GM19035 (cell line): ENCODE measurements around the gene TBC1D3B.
"Not testable (repeated sequence)": the region's sequence is repeated elsewhere in the genome, so short reads cannot be mapped to it uniquely, and the experiment has no call there.

Experiments
- ATAC-seq: cut with Tn5 transposase; IDR thresholded peaks from one replicate; pipeline ENCODE4 v1.9.1; 2021; ENCODE audit not compliant: unreplicated experiment

Gene TBC1D3B

DNA sequence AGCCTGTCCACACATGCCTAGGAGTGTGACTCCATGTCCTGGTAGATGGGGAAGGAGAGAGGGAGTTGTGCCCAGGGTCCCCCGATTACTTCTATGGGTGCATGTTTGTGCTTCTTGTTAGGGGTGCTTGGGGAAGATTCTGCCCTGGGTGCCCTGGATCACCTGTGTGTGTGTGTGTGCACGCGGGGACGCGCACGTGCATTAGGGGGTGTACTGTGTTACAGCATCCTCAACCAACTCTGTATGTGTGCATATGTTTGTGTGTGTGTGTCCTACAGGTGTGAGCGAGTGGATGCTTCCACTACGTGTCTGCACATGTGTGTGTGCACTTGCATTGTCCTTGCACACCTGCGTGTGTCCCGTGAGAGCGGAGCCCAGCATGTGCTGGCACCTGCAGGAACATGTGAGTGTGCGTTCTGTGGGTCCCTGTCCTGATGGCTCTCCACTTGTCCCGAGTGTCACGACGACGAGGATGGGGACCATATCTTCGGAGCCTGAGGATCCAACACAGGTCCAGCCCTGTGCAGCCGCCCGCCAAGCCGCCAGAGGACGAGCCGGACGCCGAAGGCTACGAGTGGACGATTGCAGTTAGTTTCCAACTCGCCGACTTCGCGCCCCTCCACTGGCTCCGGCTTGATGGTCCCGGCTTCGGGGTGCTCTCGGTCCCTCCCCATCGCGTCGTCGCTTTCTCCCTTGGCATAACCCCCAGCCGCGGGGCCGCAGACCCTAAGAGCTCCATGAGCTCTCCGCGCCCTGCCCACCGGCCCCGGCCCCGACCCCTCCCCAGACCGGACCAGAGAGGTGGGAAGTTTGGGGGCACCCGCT, 6.0 kb upstream of the TBC1D3B start:
- no peak for ATAC-seq

DNA sequence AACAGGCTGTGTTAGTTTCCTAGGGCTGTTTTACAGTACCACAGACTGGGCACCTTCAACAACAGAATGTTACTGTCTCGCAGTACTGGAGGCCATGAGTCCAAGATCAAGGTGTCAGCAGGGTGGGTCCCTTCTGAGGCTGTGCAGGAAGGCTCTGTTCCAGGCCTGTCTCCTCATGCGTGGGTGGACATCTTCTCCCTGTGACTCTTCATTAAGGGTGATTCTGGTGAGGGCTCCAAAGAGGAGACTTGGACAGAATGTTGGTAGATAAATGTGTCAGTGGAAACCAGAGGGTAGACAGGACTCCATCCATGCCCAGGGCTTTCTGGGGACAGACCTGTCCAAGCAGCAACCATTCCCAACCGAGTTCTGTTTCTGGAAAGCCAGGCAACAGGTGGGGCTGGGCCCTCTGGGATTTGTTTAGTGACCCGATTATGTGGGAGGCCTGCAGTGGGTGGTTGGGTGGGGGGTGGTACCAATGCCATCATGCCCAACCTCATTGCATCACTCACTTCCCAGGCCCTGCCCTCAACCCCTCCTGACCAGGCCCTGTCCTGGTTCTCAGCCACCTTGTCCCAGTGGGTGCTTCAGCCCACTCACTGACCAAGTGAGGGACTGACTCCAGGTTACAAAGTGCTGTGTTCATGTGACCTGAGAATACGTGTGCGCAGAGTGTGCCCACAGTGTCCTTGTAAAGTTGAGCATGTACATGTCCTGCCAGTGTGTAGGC, 5.2 kb upstream of the TBC1D3B start:
- ATAC-seq: not testable (repeated sequence)

- ATAC-seq: not testable (repeated sequence)
Measured at GRCh38 chr17:36168836-36169235, 7.6 kb downstream of the TBC1D3B start.

GRCh38 chr17:36153895-36154610, 22.4 kb downstream of the TBC1D3B start:
- no peak for ATAC-seq

DNA sequence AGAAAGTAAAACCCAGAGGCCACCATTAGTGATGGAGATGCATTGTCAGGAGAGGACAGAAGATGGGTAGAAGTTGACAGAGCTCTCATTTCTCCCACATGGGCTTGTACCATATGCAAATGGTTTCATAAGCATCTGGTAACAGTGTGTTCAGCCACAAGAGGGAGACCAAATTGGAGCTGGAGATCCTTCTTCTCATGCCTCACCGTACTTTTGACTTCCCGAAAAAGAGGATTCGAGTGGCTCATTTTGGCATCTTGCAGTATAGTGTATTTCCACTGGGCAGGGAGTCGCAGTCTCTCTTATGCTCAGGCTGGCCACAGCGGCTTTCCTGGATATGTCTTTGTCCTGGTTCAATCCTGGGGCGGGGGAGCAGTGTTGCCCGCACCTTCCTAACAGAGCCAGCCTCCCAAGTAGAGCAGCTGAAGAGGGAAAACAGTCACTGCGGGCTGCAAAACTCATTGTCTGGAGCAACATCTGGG, 23.8 kb downstream of the TBC1D3B start:
- no peak for ATAC-seq

- ATAC-seq: no peak
Measured at GRCh38 chr17:36151891-36152638, 24.4 kb downstream of the TBC1D3B start.

GRCh38 chr17:36149296-36149820, 27.1 kb downstream of the TBC1D3B start:
- ATAC-seq: no peak

GRCh38 chr17:36148559-36149295, 27.7 kb downstream of the TBC1D3B start:
- ATAC-seq: no peak

GRCh38 chr17:36147601-36148000, 28.8 kb downstream of the TBC1D3B start:
- ATAC-seq: no peak

DNA sequence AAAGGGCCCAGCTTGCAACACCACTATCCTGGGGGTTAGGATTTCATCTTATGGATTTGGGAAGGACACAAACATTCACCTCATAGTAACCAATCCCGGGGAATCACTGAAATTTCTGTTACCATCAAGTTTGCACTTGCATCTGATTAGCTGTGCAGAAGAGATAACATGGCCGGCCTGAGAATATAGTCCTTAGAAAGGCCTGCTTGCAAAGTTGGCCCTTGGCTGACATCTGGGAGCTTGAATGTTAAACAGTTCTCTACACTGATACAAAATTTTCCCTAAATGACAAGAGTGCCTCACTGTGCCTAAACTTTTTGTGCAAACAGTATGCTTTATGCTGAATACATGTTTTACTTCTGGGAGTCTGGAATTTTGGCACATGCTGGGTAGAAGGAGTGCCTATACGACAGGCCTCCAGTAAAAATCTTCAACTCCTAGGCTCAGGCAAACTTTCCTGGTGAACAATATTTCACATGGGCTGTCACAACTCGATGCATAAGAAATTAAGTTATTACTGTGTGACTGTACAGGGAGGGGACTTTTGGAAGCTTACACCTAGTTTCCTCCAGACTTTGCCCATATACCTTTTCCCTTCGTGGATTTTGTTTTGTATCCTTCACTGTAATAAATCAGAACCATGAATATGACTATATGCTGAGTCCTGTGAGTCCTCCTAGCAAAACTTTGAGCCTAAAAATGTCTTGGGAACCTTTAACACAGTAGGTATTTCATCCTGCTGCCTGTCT, 31.3 kb downstream of the TBC1D3B start:
- no peak for ATAC-seq

DNA sequence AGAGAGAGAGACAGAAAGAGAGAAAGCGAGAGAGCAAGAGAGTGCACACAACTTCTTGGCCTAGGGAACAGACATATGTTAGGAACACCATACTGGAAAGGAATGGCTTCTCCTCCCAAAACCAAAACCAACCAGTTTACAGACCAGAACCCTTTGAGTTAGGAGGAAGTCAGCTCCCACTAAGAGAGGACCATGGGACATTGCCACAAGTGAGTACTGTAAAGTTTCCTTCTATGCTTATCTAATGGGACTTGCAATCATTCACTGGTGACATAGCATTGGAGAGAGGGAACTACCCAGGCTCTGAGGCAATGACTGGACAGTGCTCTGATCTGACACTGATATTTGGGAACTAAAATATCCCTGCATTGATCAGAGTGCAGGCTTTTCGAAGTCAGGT, 32.4 kb downstream of the TBC1D3B start:
- ATAC-seq: no peak

GRCh38 chr17:36142806-36143205, 33.6 kb downstream of the TBC1D3B start:
- ATAC-seq: no peak

DNA sequence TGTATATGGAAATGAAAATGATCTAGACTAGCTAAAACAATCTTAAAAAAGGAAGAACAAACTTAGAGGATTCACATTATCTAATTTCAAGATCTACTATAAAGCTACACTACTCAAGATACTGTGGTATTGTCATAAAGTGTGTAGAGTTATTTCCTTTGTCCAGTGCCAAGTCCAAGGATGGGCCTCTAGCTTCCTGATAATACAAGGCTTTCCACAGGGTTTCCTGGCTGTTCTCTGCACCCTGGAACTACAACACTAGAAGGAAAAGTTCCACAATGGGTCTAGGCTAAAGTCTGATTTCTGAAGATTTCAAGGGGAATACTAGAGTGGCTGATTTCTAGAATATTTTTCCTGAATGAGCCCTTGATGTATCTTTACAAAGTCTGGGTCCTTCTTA, 34.2 kb downstream of the TBC1D3B start:
- no peak for ATAC-seq

DNA sequence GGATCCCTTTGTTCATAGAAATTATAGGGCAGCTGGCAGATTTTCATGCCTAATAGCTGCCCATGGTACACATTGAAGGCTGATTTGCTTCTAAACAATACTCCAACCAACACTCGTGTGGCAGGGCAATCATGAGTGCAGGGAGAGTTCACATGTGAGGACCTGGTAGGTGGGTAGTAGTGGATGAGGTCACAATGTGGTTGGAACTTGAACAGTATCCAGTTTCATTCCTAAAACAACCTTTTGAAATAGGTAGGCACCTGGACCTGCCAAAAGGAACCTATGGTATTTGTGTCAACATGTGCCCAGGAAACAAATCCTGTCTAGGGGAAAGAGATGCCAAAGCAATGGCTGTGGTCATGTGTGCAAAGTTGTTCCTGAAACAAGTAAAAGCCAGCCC, 40.0 kb downstream of the TBC1D3B start:
- ATAC-seq: no peak

GRCh38 chr17:36136036-36136435, 40.4 kb downstream of the TBC1D3B start:
- no peak for ATAC-seq

DNA sequence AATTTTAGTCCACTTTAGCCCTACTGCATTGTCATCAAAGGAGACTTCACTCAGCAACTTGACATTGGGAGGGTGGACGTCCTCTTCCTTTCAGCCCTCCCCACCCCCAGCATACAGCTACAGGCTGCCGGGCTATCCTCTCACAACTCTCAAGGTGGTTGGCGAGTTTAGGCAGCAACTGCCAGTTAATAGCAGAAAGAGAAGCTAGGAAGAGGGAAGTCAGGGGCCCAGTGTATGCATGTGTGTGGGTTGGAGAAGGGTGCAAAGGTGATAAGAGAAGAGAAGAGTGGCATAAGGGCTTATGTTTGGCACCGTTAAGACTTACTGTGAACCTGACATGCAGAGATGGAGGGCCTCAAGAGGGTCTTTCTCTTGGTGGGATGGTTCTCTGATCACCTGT, 41.0 kb downstream of the TBC1D3B start:
- no peak for ATAC-seq

- no peak for ATAC-seq
Measured at GRCh38 chr17:36133602-36134236, 42.7 kb downstream of the TBC1D3B start.

GRCh38 chr17:36132421-36132831, 44.0 kb downstream of the TBC1D3B start:
- ATAC-seq: no peak

DNA sequence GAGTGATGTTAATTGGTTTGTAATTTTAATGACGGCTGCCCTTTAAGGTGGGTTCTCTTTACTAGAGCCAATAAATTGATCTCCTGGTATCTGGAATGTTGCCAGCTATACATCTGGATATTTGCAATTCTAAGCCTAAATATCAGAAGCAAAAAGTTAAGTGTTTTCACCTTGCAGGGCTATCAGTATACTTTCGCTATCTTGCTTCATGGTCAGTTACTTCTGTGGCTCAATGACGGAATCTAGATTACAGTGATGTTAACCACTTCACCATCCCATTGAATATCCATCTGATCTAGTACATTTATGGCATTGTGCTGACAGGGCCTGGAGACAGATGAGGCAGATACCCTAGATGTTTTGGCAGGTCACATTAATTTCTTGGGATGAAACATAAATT, 44.5 kb downstream of the TBC1D3B start:
- no peak for ATAC-seq
